ENCODE measurements around the gene TTR.

TTR gene

GRCh38 chr18:31591628-31592027, at the start of gene TTR:
Gene TTR, plus strand, starts transcription at chr18:31591877. Its CDS starts 26 bp downstream, at chr18:31591903.
- no peak for DNase-seq

GRCh38 chr18:31546476-31546875, 45.2 kb upstream of the TTR start:
- DNase-seq = no peak

GRCh38 chr18:31548853-31549252, 42.8 kb upstream of the TTR start:
- DNase-seq = no peak

- DNase-seq = no peak
Observed at GRCh38 chr18:31549416-31549815, 42.3 kb upstream of the TTR start.

- no peak for DNase-seq
Observed at GRCh38 chr18:31551883-31552282, 39.8 kb upstream of the TTR start.

- DNase-seq = no peak
Observed at GRCh38 chr18:31553800-31554199, 37.9 kb upstream of the TTR start.

- no peak for DNase-seq
Observed at GRCh38 chr18:31554776-31555175, 36.9 kb upstream of the TTR start.

- DNase-seq = peak; percentile 53
Observed at GRCh38 chr18:31555971-31556747, 35.5 kb upstream of the TTR start.

- DNase-seq = no peak
Observed at GRCh38 chr18:31557446-31557845, 34.2 kb upstream of the TTR start.

GRCh38 chr18:31558567-31558966, 33.1 kb upstream of the TTR start:
- no peak for DNase-seq

GRCh38 chr18:31562726-31563125, 29.0 kb upstream of the TTR start:
- no peak for DNase-seq

GRCh38 chr18:31563778-31564177, 27.9 kb upstream of the TTR start:
- DNase-seq = no peak

GRCh38 chr18:31565345-31565744, 26.3 kb upstream of the TTR start:
- DNase-seq = no peak

- no peak for DNase-seq
Observed at GRCh38 chr18:31565782-31566512, 25.7 kb upstream of the TTR start.

GRCh38 chr18:31566576-31567306, 24.9 kb upstream of the TTR start:
- no peak for DNase-seq

GRCh38 chr18:31572368-31572767, 19.3 kb upstream of the TTR start:
- no peak for DNase-seq

GRCh38 chr18:31573051-31573450, 18.6 kb upstream of the TTR start:
- no peak for DNase-seq

GRCh38 chr18:31574359-31574758, 17.3 kb upstream of the TTR start:
- no peak for DNase-seq

GRCh38 chr18:31575515-31576257, 16.0 kb upstream of the TTR start:
- no peak for DNase-seq

GRCh38 chr18:31576670-31577069, 15.0 kb upstream of the TTR start:
- no peak for DNase-seq

- no peak for DNase-seq
Observed at GRCh38 chr18:31577195-31577594, 14.5 kb upstream of the TTR start.

- DNase-seq = no peak
Observed at GRCh38 chr18:31578126-31578525, 13.6 kb upstream of the TTR start.

- no peak for DNase-seq
Observed at GRCh38 chr18:31579375-31579774, 12.3 kb upstream of the TTR start.
